HG02852 (cell line): ENCODE results near the gene NUDT16L1.
"Not testable (repeated sequence)": the region's sequence is repeated elsewhere in the genome, so short reads cannot be mapped to it uniquely, and the experiment has no call there.

Experiments used
- ATAC-seq: cut with Tn5 transposase; IDR thresholded peaks from one replicate; pipeline ENCODE4 v1.9.1; 2021; ENCODE audit warnings: mild to moderate bottlenecking, moderate library complexity; ENCODE audit not compliant: unreplicated experiment

NUDT16L1 gene

DNA sequence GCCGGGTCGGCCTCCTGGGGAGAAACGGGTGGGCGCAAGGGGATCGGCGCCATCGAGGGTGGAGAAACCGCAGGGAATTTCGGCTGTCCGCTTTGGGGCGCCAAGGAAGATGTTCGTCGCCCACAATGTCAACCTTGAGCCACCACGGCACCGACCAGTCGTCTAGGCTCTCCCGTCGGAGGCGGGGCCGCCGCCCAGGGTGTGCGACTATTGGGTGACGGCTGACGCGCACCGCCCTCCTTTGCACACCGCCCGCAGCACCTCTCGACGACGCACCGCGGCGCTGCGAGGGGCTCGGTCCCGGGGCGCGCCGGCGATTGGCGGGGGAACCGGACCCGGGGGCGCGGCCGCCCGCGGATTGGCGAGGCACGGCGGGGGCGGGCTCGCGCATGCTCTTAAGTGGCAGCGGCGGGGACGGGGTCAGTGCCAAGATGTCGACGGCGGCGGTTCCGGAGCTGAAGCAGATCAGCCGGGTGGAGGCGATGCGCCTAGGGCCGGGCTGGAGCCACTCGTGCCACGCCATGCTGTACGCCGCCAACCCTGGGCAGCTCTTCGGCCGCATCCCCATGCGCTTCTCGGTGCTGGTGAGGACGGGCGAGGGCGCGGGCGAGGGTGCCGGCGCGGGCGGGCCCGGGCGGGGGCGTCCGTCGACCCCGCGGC, at the start of gene NUDT16L1:
NUDT16L1 (plus strand) TSS at position 267 of the 660 bp plus-strand sequence; CDS start at position 432, 165 bp downstream.
- ATAC-seq: peak; percentile 93

DNA sequence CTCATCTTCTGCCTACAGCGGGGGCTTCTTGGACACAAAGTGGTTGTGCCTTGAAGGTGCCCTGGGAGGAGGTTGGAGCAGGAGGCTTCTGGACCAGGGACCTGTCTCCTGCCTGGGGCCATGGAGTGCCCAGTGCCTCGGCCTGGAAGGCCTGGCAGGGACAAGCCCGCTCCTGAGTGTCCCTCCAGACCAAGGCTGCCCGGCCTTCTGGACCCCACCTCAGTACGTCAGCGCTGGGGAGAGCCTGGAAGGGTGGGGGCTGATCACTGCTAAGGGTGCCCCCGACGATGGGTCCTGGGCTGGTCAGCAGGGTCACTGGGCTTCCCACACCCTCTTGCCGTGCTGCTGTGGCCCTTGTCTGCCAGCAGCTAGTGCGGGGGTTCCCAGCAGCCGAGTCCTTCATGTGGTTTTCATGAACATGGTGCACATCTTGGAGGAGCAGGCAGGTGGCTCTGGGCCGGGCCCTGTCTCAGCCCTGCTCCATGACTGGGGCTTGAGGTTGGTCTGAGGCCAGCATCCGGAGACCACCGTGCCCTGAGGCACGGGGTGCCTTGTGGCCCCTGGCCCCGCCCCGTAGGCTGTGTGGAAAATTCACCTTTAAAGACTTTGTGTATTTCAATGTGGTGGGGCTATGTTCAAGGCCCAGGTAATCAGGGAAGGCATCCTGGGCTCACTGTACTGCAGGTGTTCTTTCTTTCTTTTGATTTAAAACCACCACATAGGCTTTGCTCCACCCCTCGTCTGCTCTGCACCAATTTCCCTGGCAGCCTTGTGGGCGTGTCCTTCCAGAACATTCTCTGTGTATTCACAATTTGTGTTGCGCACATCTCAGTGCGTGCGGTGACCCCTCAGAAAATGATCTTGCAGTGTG, 46.4 kb upstream of the NUDT16L1 start:
- ATAC-seq: no peak

DNA sequence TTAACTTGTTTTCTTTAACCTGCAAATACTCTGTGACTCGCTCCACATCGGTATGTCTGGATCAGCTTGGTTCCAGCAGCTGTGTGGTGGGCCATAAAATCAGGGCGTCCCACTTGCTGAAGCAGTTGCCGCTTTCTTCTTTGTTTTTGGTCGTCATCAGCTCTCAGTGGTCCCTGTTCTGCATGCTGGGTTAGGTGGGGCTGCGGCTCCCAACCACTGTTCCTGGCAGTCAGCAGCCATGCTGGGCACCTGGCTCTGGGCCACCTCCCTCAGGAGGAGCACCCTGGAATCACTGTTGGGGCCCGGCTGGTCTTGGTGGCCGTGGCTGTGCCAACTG, 45.8 kb upstream of the NUDT16L1 start:
- ATAC-seq: no peak

DNA sequence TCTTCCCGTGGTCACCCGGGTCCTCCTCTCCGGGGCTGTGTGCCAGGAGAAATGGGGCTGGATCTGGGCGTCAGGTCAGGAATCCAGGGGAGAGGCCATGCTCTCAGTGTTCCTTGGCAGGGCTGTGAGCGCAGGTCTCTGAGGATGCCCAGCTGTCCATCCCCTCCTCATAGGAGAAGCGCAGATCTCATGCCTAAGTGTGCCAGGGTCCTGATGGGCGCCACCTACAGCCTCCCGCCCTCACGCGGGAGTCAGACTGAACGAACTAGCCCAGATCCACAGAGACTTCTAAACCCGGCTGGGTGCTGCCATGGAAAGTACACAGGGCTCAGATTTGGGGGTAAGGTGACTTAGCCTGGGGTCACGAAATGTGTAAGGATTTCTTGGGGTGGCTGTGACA, 44.4 kb upstream of the NUDT16L1 start:
- ATAC-seq: no peak

DNA sequence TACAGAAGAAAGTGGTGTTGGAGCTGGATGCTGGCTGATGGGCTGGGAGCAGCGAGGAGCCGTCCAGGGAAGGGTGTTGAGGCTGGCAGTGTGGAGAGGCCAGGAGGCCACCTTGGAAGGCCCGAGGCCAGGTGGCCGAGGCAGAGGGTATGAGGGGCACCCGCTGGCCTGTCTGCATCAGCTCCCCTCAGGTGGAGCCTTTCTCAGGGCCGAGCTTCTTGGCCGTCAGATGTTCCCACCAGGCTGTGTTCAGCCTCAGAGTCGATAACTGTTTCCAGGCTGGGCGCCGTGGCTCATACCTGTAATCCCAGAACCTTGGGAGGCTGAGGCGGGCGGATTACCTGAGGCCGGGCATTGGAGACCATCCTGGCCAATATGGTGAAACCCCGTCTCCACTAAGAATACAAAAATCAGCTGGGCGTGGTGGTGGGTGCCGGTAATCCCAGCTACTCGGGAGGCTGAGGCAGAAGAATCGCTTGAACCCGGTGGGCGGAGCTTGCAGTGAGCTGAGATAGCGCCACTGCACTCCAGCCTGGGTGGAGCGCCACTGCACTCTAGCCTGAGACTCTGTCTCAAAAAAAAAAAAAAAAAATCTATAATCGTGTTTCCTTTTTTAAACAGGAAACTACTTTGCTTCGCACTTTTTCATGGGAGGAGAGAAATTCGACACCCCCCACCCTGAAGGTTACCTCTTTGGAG, 43.5 kb upstream of the NUDT16L1 start:
- ATAC-seq: no peak

DNA sequence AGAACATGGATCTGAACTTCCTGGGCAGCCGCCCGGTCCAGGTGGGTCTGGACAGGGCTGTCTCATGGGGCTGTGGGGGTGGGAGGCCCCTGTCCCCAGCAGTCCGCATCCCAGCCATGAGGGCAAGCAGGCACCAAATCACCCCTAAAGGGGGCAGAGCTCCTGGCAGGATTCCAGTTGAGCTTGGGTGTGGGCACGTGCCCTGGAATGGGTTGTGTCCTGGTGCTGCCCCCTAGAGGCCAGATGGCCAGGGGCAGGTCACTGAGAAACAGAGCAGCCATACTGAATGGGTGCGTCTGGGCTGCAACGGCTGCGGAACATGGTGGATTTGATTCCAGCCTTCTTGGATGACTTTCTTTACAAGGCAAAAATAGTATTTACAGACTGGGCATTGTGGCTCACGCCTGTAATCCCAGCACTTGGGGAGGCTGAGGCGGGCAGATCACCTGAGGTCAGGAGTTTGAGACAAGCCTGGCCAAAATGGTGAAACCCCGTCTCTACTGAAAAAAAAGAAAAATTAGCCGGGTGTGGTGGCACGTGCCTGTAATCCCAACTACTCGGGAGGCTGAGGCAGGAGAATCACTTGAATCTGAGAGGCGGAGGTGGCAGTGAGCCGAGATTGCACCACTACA, 42.8 kb upstream of the NUDT16L1 start:
- not testable (repeated sequence) for ATAC-seq

DNA sequence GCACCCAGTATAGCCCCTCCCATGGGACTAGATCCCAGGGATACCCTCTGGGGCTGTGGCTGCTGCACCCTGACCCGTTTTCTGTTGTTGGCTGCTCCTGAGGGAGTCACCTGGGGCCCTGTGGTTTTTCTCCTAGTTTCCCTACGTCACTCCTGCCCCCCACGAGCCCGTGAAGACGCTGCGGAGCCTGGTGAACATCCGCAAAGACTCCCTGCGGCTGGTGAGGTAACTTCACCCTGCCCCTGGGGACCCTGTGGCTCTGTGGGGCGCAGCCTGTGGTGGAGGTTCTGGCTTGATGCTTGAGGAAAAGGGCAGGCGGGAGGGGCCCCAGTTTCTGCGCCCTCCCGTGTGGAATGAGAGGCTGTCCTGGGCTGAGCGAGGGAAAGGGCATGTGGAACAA, 41.5 kb upstream of the NUDT16L1 start:
- ATAC-seq: no peak

DNA sequence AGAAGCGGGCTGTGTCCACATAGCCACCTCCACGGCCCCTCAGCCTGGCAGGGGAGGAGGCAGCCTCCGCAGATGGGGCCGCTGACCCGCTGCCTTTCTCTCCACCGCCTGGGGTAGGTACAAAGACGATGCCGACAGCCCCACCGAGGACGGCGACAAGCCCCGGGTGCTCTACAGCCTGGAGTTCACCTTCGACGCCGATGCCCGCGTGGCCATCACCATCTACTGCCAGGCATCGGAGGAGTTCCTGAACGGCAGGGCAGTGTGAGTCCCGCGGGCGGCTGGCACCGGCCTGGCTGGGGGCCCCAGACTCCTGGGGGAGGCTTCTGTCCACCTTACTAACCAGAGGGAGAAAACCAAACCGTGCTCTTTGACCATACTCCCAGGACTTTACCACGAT, 40.8 kb upstream of the NUDT16L1 start:
- no peak for ATAC-seq

DNA sequence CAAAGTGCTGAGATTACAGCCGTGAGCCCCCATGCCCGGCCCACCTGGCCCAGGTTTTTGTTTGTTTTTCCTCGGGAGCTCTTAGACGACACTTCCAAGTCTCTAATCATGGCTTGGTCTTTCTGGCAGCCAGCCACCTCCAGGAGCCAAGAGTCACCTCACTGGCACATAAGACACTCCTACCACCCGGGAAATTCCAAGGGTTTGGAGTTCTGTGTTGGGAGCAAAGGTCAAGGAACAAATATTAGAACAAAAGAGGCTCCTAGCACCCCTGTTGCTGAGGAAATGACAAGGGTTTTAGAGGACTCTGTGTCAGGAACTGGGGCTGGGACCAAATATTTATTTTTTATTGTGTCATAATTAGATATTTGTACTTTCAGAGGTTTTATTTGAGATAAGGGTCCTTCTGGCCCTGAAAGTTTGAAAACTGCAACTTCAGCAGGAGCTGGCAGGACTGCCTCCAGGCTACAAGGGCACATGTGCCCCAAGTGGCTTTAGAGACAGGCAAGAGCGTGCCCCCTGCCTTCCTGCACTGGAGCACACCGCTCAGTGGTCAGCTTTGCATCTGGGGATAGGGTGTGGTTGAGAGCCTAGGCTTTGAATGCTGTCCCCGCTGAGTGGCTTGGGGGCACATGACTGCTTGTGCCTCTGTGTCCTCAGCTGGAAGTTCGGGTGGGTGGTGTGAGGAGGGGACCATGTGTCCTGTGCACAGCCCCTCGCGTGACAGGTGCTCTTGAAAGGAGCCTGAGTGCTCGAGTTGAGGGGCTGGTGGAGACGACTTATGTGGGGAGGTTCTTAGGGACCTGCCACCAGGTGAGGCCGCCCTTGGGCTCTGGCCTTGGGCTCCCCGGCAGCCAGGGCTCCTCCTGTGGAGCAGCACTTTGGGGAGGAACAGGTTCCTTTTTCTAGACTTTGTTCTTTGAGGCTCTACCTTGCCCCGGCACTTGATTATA, 39.1 kb upstream of the NUDT16L1 start:
- ATAC-seq: no peak

DNA sequence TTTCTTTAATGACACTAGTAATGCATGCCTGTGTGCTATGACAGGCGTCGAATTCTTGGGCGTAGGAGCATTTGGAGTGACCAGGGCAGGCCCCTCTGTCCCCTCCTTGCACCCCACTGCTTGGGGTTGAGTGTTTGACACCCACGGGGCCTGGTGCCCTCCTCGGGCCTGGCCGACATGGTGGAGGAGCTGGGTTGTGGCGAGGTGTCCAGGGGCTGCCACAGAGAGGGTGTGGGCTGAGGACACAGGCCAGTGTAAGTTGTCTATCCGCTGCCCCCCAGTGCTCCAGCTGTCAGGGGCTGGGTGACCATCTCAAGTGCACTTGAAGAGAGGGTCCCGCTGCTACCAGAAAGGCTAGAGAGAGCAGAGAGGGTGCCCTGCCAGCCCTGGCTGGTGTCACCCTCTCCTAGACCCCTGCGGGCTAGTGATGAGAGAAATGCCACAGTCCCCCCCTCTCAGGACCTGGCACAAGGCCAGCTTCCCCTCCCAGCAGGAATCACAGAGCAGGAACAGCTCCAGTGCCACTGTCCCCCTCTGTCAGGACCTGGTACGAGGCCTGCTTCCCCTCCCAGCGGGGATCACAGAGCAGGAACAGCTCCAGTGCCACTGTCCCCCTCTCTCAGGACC, 38.3 kb upstream of the NUDT16L1 start:
- no peak for ATAC-seq

DNA sequence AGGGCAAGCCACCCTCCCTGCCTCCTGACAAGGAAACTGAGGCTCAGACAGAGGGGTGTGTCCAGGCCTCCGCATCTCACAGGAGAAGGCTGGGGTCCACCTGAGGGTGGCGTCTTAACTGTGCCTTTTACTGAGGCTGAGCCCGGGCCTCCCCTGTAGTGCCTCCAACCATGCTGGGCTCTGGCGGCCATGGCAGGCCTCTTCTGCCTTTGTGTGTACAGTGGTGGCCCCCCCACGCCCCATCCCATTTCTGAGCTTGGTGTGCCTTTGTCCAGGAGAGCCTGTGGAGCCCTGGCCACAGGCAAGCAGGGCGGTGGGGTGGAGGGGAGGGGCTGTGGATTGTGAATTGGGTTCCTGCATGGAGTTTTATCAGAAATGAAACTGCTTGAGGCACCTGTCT, 37.6 kb upstream of the NUDT16L1 start:
- ATAC-seq: no peak

DNA sequence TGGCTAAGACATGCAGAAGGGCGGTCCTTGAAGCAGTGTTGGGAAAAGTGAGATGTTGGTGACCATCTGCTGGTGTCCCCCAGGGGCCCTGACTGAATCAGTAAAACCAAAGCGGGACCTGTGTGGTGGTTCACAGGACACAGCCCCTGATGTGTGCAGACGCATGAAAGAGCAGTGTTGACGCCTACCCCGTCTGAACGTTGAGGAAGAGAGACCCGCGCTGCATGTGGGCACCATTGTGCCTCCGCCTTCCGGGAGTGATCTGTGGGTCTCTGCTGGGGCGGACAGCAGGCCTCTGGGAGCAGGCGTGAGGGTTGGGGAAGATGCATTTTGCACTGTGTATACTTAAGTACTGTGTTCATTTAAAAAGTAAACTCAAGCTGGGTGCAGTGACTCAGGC, 37.1 kb upstream of the NUDT16L1 start:
- ATAC-seq: no peak

DNA sequence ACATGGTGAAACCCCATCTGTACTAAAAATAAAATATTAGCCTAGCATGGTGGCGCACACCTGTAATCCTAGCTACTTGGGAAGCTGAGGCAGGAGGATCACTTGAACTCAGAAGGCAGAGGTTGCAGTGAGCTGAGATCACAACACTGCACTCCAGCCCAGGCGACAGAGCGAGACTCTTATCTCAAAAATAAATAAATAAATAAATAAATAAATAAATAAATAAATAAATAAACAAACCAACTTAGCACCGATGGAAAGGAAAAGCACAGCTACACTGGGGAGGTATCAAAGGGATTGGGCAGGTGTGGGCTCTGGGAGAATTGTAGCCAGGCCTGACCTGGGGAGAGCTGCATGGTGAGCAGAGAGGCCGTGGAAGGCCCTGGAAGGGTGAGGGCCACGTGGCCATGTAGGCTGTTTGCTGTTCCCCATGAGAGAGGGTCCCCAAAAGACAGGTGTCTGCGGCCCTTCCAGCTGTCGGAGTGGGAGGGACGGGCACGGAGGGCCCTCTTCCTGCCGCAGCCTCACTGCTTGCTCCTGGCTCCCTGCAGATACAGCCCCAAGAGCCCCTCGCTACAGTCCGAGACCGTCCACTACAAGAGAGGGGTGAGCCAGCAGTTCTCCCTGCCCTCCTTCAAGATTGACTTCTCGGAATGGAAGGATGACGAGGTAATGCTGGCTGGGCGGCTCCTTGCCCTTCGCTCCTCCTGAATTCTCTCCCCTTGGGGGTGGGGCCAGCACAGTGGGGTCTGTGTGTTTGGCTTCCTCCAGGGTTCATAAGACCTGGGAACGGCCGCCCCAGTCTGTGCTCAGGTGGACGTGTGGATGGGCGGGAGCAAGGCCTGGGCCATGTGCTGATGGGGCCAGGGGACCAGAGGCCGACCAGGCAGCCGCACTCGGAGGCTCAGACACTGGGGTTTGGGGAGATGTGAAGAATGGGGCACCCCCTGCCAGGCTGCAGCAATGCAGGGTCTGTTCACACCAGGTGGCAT, 36.4 kb upstream of the NUDT16L1 start:
- ATAC-seq: no peak

DNA sequence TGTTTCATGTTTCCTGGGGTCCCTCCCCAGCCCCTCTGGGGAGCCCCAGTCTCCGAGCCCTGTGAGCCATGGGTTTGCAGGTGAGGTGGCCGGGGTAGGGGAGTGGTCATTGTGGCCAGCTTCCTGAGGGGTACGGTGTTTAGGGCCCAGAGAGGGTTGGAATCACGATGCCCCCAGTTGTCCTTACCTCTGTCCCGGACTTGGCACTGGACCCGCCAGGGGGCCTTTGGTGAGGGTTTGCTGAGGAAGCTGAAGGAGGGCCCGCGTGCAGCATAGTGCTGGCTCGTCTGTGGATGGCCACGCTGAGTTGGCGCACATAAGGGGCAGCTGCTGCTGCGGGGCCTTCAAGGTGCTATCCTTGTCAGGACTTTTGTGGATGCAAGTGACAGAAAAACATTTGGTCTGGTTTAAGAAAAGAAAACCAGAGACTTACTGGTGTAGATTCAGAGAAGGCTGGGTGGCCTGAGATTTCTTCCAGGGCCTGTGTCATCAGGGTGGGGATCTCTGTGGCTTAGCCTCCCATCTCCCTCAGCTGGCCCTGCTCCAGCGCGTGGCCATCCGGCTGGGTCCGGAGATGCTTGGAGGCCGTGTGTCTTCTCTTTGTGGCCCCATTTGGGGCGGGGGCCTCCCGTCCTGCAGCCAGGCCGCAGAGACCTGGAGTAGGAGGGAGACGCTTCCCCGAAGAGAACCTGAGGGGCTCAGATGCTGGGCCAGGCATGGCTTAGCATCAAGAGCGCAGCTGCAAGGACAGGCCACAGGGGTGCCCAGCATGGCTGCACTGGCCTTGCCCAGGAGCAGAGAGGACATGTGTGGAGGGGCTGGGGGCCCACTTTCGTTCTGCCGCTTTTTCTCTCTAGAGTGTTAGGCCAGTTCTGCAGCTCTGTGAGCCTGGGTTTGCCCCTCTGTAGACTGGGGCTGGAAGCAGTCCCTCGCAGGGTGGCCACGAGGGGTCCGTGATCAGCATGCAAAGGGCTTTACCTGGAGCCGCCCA, 33.7 kb upstream of the NUDT16L1 start:
- no peak for ATAC-seq

DNA sequence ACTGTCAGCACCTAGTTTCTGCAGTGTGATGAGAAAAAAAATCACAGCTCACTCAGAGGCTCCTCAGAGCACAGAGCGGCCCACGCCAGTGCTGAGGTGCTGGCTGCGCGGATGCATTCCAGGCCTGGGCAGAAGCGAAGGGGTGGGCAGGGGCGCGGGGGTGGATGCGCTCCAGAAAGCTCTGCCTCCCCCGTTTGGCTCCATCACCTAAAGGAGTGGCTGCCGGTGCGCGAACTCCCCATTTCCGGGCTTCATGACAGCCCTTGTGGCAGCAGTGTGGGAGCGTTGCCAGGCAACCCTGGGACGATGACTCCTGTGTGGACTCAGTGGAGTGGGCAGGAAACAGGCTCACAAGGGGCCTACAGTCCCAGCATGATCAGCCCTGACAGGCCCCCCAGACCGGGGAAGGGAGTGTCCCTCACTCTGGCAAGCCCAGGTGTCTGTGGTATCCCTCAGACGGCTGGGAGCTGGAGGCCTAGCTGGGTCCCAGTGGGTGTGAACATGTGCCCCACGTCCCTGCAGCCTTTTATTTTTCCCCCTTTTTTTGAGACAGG, 32.8 kb upstream of the NUDT16L1 start:
- peak; percentile 64 for ATAC-seq

DNA sequence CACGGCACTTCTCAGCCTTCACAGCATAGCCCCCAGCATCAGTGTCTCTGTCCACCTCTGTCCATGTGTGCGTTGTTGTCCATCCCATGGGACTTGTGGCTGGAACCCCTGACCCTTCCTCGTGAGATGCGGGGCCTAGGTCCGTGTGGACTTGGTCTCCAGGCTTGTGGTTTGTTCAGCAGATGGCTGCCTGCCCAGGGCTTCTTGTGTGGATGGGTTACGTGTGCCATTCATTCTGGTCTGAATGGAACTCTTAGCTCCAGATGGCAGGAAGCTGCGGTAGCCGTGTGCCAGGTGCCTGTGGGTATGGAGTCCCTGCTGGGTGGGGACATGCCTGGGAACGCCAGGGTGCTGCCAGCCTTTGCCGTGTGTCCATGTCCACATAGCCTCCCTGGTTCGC, 31.7 kb upstream of the NUDT16L1 start:
- ATAC-seq: no peak

DNA sequence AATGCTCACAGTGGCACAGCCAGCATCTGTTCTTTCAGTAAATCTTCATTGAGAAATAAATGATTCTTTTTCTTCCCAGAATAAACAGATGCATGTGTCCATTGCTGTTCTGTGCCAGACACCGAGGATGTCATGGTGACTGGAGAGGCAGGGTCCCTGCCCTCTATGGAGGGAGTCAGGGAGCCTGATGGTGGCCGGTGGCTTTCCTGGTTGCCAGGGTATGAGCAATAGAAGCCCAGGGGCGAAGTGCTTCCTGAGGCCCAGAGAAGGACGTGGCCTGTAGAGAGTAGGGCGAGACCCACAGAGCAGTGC, 29.9 kb upstream of the NUDT16L1 start:
- ATAC-seq: no peak
